Hindlimb muscle (tissue), 1 donor: ENCODE data around the gene TMEM161A. TPM values are rescaled to one million over a fixed set of nuclear protein-coding genes. Genes with fewer than 3 reads are reported as not detected.

Experiments used
- DNase-seq: peaks from one replicate; pipeline ENCODE4 v3.0.0-alpha.2; 2013
- polyA plus RNA-seq: library from polyadenylated mRNA; unstranded; fragments of 120-200 nt; gene quantifications from one replicate; pipeline ENCODE4 v1.2.1, GENCODE V29; 2013; ENCODE audit not compliant: insufficient read length

Gene TMEM161A
- polyA plus RNA-seq, 1 donor, result 21.8 TPM

- no peak for DNase-seq
These were observed 41.3 kb downstream of the TMEM161A start for GRCh38 chr19:19096641-19097627.

GRCh38 chr19:19095691-19096090 lies 42.6 kb downstream of the TMEM161A start:
- DNase-seq, result no peak

GRCh38 chr19:19094513-19094912 lies 43.8 kb downstream of the TMEM161A start:
- no peak for DNase-seq

- DNase-seq, result no peak
These were observed 50.6 kb downstream of the TMEM161A start for GRCh38 chr19:19087676-19088075.

- DNase-seq, result no peak
These were observed 54.7 kb downstream of the TMEM161A start for GRCh38 chr19:19083413-19084178.

- no peak for DNase-seq
These were observed 56.6 kb downstream of the TMEM161A start for GRCh38 chr19:19081642-19082151.

- no peak for DNase-seq
These were observed 58.7 kb downstream of the TMEM161A start for GRCh38 chr19:19079571-19079970.

- no peak for DNase-seq
These were observed 59.5 kb downstream of the TMEM161A start for GRCh38 chr19:19078801-19079200.

- no peak for DNase-seq
These were observed 61.2 kb downstream of the TMEM161A start for GRCh38 chr19:19077103-19077502.

GRCh38 chr19:19076476-19076875 lies 61.8 kb downstream of the TMEM161A start:
- DNase-seq, result no peak

- DNase-seq, result no peak
These were observed 63.2 kb downstream of the TMEM161A start for GRCh38 chr19:19075126-19075525.

- DNase-seq, result no peak
These were observed 63.9 kb downstream of the TMEM161A start for GRCh38 chr19:19074196-19074882.

- DNase-seq, result no peak
These were observed 66.4 kb downstream of the TMEM161A start for GRCh38 chr19:19071897-19072296.

Other genes with a start within 250 kb of the TMEM161A start
- 49.3 TPM for gene CERS1, start 242.3 kb downstream of the TMEM161A start, polyA plus RNA-seq
- 84.2 TPM for gene COPE, start 219.1 kb downstream of the TMEM161A start, polyA plus RNA-seq
- 40.2 TPM for gene DDX49, start 218.8 kb downstream of the TMEM161A start, polyA plus RNA-seq
- 80.1 TPM for gene HOMER3, start 197.3 kb downstream of the TMEM161A start, polyA plus RNA-seq
- 62.8 TPM for gene SUGP2, start 105.0 kb downstream of the TMEM161A start, polyA plus RNA-seq
- gene ARMC6, start 104.9 kb downstream of the TMEM161A start, polyA plus RNA-seq, result 29.7 TPM
- gene SLC25A42, start 74.5 kb downstream of the TMEM161A start, polyA plus RNA-seq, result 10.3 TPM
- 2.8 TPM for gene MEF2B, start 31.8 kb upstream of the TMEM161A start, polyA plus RNA-seq
- 13.2 TPM for gene BORCS8, start 53.7 kb upstream of the TMEM161A start, polyA plus RNA-seq
- 64.6 TPM for gene RFXANK, start 53.8 kb upstream of the TMEM161A start, polyA plus RNA-seq
- gene NR2C2AP, start 64.9 kb upstream of the TMEM161A start, polyA plus RNA-seq, result 9.2 TPM
- 0.06 TPM for gene NCAN, start 73.5 kb upstream of the TMEM161A start, polyA plus RNA-seq
- 1.7 TPM for gene TM6SF2, start 134.8 kb upstream of the TMEM161A start, polyA plus RNA-seq
- 40.4 TPM for gene SUGP1, start 182.0 kb upstream of the TMEM161A start, polyA plus RNA-seq
- 60.6 TPM for gene MAU2, start 182.4 kb upstream of the TMEM161A start, polyA plus RNA-seq